NCI-H524 treated with DMSO at 0.1 percent for 48 hours (cell line): ENCODE data around the gene YIPF3.

Experiments
- DNase-seq: peaks from one replicate; lab custom pipeline; 2025; lab: John Stamatoyannopoulos, UW

YIPF3 gene

DNA sequence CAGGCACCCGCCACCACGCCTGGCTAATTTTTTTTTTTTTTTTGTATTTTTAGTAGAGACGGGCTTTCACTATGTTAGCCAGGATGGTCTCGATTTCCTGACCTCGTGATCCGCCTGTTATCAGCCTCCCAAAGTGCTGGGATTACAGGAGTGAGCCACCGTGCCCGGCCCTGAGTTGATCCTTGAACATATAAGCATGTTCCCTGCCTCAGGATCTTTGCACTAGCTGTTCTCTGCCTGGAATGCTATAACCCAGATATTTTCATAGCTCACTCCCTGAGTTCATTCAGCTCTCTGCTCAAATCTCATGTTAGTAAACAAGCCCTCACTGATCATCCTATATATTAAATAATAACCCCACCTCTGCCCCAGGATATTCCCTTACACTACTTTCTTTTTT lies 52.4 kb downstream of the YIPF3 start:
- DNase-seq, result no peak

DNA sequence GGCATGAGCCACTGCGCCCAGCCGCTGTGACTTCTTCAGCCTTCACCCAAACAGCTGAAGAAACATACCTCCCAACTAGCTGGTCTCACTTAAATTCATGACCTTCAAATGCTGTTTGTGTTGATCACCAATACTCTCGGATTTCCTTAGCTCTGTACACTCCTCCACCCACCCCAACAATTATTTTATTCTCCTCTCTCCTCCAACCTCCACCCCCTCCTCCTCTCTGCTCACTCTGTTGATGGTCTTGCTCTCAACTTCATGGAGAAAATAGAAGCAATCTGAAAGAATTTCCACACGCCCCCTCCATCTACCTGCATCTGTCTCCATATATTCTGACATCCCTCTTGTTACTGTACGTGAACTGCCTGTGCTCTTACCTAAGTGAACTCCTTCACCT lies 54.8 kb downstream of the YIPF3 start:
- DNase-seq, result no peak
